Prostate gland (tissue), 2 donors: Measurements from ENCODE around the gene CATSPERZ. TPM values are rescaled to one million over a fixed set of nuclear protein-coding genes. Genes with fewer than 3 reads are reported as not detected.

Experiments
- DNase-seq: peaks from one replicate; pipeline ENCODE4 v3.0.0-alpha.2; 2019; ENCODE audit warnings: low spot score
- H3K27ac ChIP-seq, 2 donors: fragments of 200-600 bp; sonication (generic); 2 replicates each; pipeline ENCODE4 v1.5.1; 2017 to 2019
- H3K27me3 ChIP-seq: fragments of 200-600 bp; sonication (generic); replicated peaks from 2 replicates; pipeline ENCODE4 v1.5.1; 2019; ENCODE audit not compliant: insufficient read depth
- H3K36me3 ChIP-seq, 2 donors: fragments of 200-600 bp; sonication (generic); 1 replicate in 1 of 2; 2 replicates in 1 of 2; pipeline versions ENCODE4 v1.5.1 to v1.8.1; 2017 to 2019
- H3K4me1 ChIP-seq: fragments of 200-600 bp; sonication (generic); replicated peaks from 2 replicates; pipeline ENCODE4 v1.5.1; 2019
- H3K4me3 ChIP-seq, 2 donors: fragments of 200-600 bp; sonication (generic); 2 replicates each; pipeline ENCODE4 v1.5.1; 2017 to 2019
- H3K9me3 ChIP-seq: fragments of 200-600 bp; sonication (generic); 2 replicates; pipeline ENCODE4 v1.5.1; 2017
- POLR2A ChIP-seq: fragments of 450-650 bp; IDR thresholded peaks from one replicate; pipeline ENCODE4 v1.6.1; 2016; ENCODE audit warnings: antibody characterized with exemption, mild to moderate bottlenecking
- POLR2AphosphoS5 ChIP-seq: sonication (generic); formaldehyde crosslinking; IDR thresholded peaks from one replicate; pipeline ENCODE4 v1.6.1; 2017; ENCODE audit warnings: antibody characterized with exemption
- WGBS: methylation state at CpG from one replicate; pipeline ENCODE4 v1.1.5; 2018; 5-methylcytosine and 5-hydroxymethylcytosine counted together
- intact Hi-C: fragments of 100-400 bp; cut with DNase I; formaldehyde crosslinking; loops from one replicate; pipeline ENCODE4 v1.14.2; 2022
- total RNA-seq, 2 donors: library from RNA; depleted of rRNA; stranded (reverse); fragments of >200 nt; gene quantifications; one replicate each; pipeline ENCODE4 v1.1.0, GENCODE V29; 2016
- TF ChIP-seq, protein P1 (sequence below), 4 experiments: fragments of 200-600 bp in 2 of 4; fragments of 450-650 bp in 2 of 4; sonication (generic) in 2 of 4; IDR thresholded peaks; 1 replicate in 3 of 4; 2 replicates in 1 of 4; pipeline ENCODE4 v1.5.1; 2016 to 2019; ENCODE audit warnings: antibody characterized with exemption in 4 of 4, mild to moderate bottlenecking in 2 of 4, moderate library complexity in 2 of 4

The CATSPERZ gene
- total RNA-seq, 2 donors from 2014 or later: 44.3 TPM; not detected in 1

DNA sequence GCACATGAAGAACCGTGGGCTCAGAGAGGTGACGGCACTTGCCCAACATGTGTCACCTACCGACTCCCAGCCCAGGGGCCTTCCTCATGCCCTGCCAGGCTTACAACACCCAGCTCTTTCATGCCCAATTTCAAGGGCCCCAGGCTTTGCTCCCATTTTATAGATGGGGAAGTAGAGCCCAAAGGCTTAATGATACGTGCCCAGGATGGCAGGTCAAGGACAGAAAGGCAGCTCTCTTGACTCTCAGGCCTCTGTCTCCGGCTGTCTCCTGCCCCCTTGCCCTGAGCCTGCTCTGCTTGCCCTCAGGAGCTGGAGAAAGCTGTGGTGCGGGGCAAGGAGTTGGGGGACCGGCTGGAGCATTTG, 48.8 kb downstream of the CATSPERZ start:
- DNase-seq: no peak
- TF ChIP-seq POLR2A (no peak), POLR2AphosphoS5 (no peak)
- TF ChIP-seq, protein P1, sequence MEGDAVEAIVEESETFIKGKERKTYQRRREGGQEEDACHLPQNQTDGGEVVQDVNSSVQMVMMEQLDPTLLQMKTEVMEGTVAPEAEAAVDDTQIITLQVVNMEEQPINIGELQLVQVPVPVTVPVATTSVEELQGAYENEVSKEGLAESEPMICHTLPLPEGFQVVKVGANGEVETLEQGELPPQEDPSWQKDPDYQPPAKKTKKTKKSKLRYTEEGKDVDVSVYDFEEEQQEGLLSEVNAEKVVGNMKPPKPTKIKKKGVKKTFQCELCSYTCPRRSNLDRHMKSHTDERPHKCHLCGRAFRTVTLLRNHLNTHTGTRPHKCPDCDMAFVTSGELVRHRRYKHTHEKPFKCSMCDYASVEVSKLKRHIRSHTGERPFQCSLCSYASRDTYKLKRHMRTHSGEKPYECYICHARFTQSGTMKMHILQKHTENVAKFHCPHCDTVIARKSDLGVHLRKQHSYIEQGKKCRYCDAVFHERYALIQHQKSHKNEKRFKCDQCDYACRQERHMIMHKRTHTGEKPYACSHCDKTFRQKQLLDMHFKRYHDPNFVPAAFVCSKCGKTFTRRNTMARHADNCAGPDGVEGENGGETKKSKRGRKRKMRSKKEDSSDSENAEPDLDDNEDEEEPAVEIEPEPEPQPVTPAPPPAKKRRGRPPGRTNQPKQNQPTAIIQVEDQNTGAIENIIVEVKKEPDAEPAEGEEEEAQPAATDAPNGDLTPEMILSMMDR (IDR thresholded peaks at IDR 0.05): no peak
- 91% methylated on average over 7 of the region's 7 CpGs for WGBS
- no peaks in the 10 kb centered on the region for H3K4me1 ChIP-seq
- no peak overlapping the region for H3K4me3 ChIP-seq
- H3K36me3 ChIP-seq: no peaks in the 10 kb centered on the region
- H3K9me3 ChIP-seq: no peaks in the 10 kb centered on the region
- intact Hi-C loops: no loop called here
- H3K27ac ChIP-seq: no peak overlapping the region
- no peaks in the 10 kb centered on the region for H3K27me3 ChIP-seq

DNA sequence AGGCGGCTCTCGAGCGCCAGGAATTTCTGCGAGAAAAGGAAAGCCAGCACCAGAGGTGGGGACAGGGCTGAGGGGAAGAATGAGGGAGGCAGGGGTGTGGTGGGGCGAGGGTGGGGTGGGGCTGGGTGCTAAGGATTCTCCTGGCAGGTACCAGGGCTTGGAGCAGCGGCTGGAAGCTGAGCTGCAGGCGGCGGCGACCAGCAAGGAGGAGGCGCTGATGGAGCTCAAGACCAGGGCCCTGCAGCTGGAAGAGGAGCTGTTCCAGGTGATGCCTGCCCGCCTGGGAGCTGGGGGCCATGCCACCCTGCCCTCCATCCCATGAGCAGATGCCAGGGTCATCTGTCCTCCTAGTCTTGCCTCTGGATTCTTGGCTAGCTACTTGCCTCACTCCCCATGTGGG, 49.2 kb downstream of the CATSPERZ start:
- H3K36me3 ChIP-seq: no peaks in the 10 kb centered on the region
- H3K4me3 ChIP-seq: no peak overlapping the region
- no peaks in the 10 kb centered on the region for H3K27me3 ChIP-seq
- no peaks in the 10 kb centered on the region for H3K4me1 ChIP-seq
- 90% methylated on average over 11 of the region's 11 CpGs for WGBS
- H3K27ac ChIP-seq: no peak overlapping the region
- intact Hi-C loops: no loop called here
- TF ChIP-seq, protein P1 (IDR thresholded peaks at IDR 0.05): no peak
- TF ChIP-seq POLR2A (no peak), POLR2AphosphoS5 (no peak)
- no peaks in the 10 kb centered on the region for H3K9me3 ChIP-seq
- no peak for DNase-seq

DNA sequence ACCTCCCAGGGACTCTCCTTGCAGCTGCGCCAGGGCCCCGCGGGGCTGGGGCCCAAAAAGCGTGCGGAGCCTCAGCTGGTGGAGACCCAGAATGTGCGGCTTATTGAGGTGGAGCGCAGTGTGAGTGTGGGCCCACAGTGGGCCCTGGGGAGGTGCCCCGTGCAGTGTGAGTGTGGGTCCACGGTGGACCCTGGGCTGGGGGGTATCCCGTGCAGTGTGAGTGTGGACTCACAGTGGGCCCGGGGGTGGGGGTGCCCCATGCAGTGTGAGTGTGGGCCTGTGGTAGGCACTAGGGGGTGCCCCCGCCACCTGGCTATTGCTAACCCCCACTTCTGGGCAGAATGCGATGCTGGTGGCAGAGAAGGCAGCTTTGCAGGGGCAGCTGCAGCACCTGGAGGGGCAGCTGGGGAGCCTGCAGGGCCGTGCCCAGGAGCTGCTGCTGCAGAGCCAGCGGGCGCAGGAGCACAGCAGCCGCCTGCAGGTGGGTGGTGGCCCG, 51.0 kb downstream of the CATSPERZ start:
- no peaks in the 10 kb centered on the region for H3K27me3 ChIP-seq
- H3K36me3 ChIP-seq: no peaks in the 10 kb centered on the region
- no peaks in the 10 kb centered on the region for H3K4me1 ChIP-seq
- intact Hi-C loops: no loop called here
- 96% methylated on average over 18 of the region's 18 CpGs for WGBS
- no peak overlapping the region for H3K4me3 ChIP-seq
- H3K27ac ChIP-seq: no peak overlapping the region
- H3K9me3 ChIP-seq: no peaks in the 10 kb centered on the region
- TF ChIP-seq, protein P1 (IDR thresholded peaks at IDR 0.05): no peak
- TF ChIP-seq POLR2A (no peak), POLR2AphosphoS5 (no peak)
- no peak for DNase-seq

DNA sequence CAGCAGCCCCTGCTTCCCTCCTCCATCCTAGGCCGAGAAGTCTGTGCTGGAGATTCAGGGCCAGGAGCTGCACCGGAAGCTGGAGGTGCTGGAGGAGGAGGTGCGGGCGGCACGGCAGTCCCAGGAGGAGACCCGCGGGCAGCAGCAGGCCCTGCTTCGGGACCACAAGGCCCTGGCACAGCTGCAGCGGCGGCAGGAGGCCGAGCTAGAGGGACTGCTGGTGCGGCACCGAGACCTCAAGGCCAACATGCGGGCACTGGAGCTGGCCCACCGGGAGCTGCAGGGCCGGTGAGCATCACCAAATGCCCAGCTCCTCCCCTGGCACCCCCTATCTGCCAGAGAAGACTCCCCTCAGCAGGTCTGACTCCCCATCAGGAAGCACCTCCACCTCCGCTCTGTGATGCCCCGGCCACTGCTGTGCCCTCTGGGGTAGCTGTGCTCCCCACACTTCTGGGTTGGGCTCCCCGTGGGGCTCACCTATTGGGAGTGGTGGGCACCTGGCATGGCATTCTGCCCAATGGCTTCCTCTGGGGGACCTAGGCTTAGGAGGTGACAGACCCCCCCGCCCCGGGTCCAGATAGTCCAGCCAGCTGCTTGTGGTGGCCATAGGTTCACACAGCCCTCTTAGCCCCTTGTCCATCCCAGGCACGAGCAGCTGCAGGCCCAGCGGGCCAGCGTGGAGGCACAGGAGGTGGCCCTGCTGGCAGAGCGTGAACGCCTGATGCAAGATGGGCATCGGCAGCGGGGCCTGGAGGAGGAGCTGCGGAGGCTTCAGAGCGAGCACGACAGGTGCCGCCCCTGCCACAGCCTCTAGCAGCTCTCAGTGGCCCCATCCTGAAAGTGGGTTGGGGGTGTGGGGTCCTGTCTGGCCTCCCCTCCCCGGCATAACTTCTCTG, 52.2 kb downstream of the CATSPERZ start:
- H3K4me1 ChIP-seq: no peaks in the 10 kb centered on the region
- intact Hi-C loops: no loop called here
- no peak overlapping the region for H3K4me3 ChIP-seq
- TF ChIP-seq POLR2A: no peak
- TF ChIP-seq, protein P1 (IDR thresholded peaks at IDR 0.05): no peak
- no peak for TF ChIP-seq POLR2AphosphoS5
- no peaks in the 10 kb centered on the region for H3K27me3 ChIP-seq
- DNase-seq: no peak
- no peak overlapping the region for H3K27ac ChIP-seq
- no peaks in the 10 kb centered on the region for H3K9me3 ChIP-seq
- WGBS: 85% methylated on average over 32 of the region's 33 CpGs
- H3K36me3 ChIP-seq: no peaks in the 10 kb centered on the region
